COLO668 (cell line): ENCODE results near the gene SSBP1.
"Not testable (repeated sequence)": the region's sequence is repeated elsewhere in the genome, so short reads cannot be mapped to it uniquely, and the experiment has no call there.

ENCODE experiments used
- DNase-seq: peaks from one replicate; lab custom pipeline; 2025; ENCODE audit not compliant: unreplicated experiment; lab: John Stamatoyannopoulos, UW

The SSBP1 gene

DNA sequence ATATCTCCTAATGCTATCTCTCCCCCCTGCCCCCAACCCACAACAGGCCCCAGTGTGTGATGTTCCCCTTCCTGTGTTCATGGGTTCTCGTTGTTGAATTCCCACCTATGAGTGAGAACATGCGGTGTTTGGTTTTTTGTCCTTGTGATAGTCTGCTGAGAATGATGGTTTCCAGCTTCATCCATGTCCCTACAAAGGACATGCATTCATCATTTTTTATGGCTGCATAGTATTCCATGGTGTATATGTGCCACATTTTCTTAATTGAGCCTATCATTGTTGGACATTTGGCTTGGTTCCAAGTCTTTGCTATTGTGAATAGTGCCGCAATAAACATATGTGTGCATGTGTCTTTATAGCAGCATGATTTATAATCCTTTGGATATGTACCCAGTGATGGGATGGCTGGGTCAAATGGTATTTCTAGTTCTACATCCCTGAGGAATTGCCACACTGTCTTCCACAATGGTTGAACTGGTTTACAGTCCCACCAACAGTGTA is 32.0 kb downstream of the SSBP1 start:
- not testable (repeated sequence) for DNase-seq

DNA sequence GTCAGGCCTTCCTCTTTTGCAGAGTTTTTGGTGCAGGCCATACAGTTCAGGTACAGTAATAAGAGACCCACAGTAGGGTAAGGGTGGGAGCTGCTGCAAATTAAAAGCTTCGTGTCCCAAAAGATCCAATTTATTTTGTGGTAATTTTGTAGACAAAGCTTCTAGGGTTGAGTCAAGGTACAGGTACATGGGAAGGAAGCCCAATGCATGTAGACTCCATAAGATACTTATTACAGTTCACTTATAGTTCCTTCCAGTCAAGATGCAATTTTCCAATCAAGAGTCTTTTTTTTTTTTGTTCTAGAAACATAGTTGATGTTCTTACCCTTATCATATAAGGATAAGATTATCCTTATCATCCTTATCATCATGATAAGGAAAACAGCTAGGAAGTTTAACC is 38.2 kb downstream of the SSBP1 start, which contains the start of gene TAS2R4:
TAS2R4 (plus strand) TSS at position 301 of the 400 bp plus-strand sequence. CDS start 1,815 bp downstream, outside the sequence.
- no peak for DNase-seq

GRCh38 chr7:141785706-141786552 is 47.8 kb downstream of the SSBP1 start:
- peak; percentile 26 for DNase-seq

GRCh38 chr7:141788296-141788695 is 50.1 kb downstream of the SSBP1 start:
- no peak for DNase-seq

GRCh38 chr7:141789917-141790316 is 51.8 kb downstream of the SSBP1 start, which contains the start of gene TAS2R5:
TSS of gene TAS2R5 (plus strand) at chr7:141790217. CDS start at chr7:141790362, 145 bp downstream.
- DNase-seq, result no peak

- DNase-seq, result no peak
These were observed 54.4 kb downstream of the SSBP1 start for GRCh38 chr7:141792526-141792925.
